C4-2B (cell line): Measurements from ENCODE around the gene CA7.

Source experiments
- ZFX ChIP-seq: fragments of 450-650 bp; IDR thresholded peaks from 2 replicates; pipeline ENCODE4 v1.6.1; 2017
- TF ChIP-seq, protein P1 (sequence below): fragments of 450-650 bp; conservative IDR thresholded peaks from 2 replicates; pipeline ENCODE4 v1.5.1; 2017; ENCODE audit warnings: mild to moderate bottlenecking

DNA sequence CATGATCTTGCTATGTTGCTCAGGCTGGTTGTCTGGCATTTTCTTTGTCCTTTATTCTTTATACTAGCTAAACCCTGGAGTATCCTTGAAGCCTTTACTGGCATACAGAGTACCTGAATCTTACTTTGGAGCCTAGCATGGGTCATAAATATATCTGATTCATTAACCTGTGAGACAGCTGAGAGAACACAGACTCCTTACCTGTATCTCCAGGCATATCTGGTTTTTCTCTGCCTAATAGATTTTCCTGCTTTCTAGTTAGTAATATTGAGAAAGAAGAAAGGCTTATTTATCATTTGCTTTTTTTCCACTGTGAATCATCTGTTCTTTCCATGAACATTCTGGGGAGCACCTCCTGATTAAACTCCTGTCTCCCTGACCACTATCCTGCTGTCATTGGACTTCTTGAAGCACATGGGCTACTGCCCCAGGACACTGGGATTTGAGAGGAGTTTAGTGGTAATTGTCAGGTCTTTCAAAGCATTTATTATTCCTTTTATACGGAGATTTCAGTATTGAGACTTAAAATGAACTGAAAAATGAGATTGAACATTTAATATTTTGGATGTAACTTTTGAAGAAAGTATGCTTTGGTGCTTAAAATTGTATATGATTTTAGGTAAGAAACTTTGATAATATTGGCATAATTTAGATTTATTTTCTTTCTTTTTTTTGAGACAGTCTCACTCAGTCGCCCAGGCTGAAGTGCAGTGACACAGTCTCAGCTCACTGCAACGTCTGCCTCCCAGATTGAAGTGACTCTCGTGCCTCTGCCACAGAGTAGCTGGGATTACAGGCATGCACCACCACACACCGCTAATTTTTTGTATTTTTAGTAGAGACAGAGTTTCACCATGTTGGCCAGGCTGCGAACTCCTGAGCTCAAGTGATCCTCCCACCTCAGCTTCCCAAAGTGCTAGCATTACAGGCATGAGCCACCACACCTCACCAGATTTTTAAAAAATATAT lies 44.7 kb downstream of the CA7 start:
- TF ChIP-seq, protein P1, sequence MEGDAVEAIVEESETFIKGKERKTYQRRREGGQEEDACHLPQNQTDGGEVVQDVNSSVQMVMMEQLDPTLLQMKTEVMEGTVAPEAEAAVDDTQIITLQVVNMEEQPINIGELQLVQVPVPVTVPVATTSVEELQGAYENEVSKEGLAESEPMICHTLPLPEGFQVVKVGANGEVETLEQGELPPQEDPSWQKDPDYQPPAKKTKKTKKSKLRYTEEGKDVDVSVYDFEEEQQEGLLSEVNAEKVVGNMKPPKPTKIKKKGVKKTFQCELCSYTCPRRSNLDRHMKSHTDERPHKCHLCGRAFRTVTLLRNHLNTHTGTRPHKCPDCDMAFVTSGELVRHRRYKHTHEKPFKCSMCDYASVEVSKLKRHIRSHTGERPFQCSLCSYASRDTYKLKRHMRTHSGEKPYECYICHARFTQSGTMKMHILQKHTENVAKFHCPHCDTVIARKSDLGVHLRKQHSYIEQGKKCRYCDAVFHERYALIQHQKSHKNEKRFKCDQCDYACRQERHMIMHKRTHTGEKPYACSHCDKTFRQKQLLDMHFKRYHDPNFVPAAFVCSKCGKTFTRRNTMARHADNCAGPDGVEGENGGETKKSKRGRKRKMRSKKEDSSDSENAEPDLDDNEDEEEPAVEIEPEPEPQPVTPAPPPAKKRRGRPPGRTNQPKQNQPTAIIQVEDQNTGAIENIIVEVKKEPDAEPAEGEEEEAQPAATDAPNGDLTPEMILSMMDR: no peak
- TF ChIP-seq ZFX: no peak
